GM18867 (cell line): ENCODE results near the gene GAS2L2.
A peak's percentile ranks its signal among the peaks of the same experiment; 100 is the strongest.
"Not testable (repeated sequence)": the region's sequence is repeated elsewhere in the genome, so short reads cannot be mapped to it uniquely, and the experiment has no call there.

Experiments used
- ATAC-seq: cut with Tn5 transposase; IDR thresholded peaks from one replicate; pipeline ENCODE4 v1.9.1; 2021; ENCODE audit warnings: mild to moderate bottlenecking, moderate library complexity; ENCODE audit not compliant: unreplicated experiment

Gene GAS2L2

GRCh38 chr17:35773679-35774425, 20.8 kb upstream of the GAS2L2 start:
- no peak for ATAC-seq

GRCh38 chr17:35773129-35773528, 20.1 kb upstream of the GAS2L2 start:
- no peak for ATAC-seq

- no peak for ATAC-seq
Observed at GRCh38 chr17:35769895-35770486, 17.0 kb upstream of the GAS2L2 start.

- no peak for ATAC-seq
Observed at GRCh38 chr17:35768797-35769196, 15.8 kb upstream of the GAS2L2 start.

GRCh38 chr17:35766903-35767510, 14.0 kb upstream of the GAS2L2 start:
- no peak for ATAC-seq

DNA sequence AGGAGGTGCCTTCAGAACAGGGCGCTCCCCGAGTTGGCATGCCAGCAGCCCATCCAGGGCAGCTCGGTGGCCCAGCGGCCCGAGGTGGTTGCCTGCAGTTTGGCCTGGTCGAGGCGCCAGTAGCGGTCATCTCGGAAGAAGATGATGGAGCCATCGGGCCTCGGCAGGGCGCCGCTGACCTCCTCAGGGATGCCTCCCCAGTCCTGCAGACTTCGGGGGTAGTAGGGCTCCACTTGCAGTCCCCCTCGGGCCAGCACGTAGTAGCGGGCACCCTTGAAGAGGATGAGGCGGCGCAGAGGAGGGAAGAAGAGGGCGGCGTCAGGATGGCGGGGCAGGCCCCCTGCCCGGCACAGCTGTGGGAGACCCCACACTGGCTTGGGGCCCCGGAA, 13.4 kb upstream of the GAS2L2 start:
- ATAC-seq: no peak

DNA sequence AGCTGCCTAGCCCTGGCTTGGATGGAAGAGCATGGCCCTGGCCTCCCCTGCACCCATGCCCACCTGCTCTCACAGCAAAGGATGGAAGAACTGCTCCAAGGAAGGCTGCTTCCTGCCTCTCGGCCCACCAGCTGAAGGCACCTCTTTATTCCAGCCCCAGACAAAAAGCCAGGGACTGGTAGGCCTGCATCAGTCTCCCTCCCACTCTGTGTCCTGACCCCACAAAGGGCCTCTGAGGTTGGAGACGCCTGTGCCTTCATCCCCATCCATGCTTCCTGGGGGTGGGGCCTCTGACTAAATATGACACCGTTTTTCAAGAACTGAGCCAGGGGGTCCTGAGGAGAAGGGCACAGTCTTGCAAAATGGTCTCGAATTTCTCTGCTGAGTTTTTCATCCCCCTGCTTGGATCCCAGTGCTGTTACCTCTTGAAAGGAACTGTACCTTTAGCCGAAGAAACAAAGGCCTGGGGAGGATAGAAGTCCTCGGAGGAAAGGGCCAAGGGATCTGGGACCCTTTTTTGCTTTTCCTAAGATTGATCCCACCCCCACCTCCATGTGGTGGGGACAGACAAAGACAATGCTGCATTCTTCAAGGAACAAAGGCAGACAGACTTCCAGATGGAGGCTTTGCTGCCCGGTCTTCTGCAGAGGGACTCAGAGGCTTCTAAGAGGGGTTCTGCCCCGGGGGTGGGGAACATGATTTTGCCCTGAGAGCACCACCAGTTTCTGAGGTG, 12.9 kb upstream of the GAS2L2 start:
- no peak for ATAC-seq

GRCh38 chr17:35765086-35765710, 12.2 kb upstream of the GAS2L2 start:
- ATAC-seq: no peak

GRCh38 chr17:35764123-35764991, 11.3 kb upstream of the GAS2L2 start:
- ATAC-seq: peak; percentile 87

GRCh38 chr17:35763767-35764122, 10.7 kb upstream of the GAS2L2 start:
- ATAC-seq: no peak

GRCh38 chr17:35761601-35762000, 8.6 kb upstream of the GAS2L2 start:
- no peak for ATAC-seq

- no peak for ATAC-seq
Observed at GRCh38 chr17:35760587-35760986, 7.5 kb upstream of the GAS2L2 start, which contains the start of gene C17orf50. TSS of gene C17orf50 (plus strand) at chr17:35760887. CDS start at chr17:35760942, 55 bp downstream.

DNA sequence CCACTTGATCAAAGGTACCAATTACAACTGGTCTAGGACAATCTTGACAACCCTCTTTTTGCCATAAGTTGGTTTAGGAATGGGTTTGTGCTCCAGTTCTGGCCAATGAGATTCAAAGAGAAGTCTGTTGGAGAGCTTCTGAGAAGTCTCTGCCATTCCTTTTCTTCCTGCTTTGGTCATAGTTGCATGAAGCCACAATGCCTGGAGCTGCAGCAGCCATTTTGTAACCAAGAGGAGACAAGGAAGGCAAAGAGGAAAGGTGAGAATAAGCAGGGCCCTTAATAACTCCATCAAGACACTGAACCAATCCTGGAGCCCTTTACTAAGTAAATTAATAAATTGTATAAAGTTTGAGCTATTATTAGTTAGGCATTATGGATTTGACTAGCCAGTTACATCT, 4.2 kb upstream of the GAS2L2 start:
- ATAC-seq: no peak

- no peak for ATAC-seq
Observed at GRCh38 chr17:35752471-35752870, 568 bp downstream of the GAS2L2 start.

GRCh38 chr17:35751541-35751940, 1.5 kb downstream of the GAS2L2 start:
- ATAC-seq: not testable (repeated sequence)

- no peak for ATAC-seq
Observed at GRCh38 chr17:35750526-35751395, 2.3 kb downstream of the GAS2L2 start.

DNA sequence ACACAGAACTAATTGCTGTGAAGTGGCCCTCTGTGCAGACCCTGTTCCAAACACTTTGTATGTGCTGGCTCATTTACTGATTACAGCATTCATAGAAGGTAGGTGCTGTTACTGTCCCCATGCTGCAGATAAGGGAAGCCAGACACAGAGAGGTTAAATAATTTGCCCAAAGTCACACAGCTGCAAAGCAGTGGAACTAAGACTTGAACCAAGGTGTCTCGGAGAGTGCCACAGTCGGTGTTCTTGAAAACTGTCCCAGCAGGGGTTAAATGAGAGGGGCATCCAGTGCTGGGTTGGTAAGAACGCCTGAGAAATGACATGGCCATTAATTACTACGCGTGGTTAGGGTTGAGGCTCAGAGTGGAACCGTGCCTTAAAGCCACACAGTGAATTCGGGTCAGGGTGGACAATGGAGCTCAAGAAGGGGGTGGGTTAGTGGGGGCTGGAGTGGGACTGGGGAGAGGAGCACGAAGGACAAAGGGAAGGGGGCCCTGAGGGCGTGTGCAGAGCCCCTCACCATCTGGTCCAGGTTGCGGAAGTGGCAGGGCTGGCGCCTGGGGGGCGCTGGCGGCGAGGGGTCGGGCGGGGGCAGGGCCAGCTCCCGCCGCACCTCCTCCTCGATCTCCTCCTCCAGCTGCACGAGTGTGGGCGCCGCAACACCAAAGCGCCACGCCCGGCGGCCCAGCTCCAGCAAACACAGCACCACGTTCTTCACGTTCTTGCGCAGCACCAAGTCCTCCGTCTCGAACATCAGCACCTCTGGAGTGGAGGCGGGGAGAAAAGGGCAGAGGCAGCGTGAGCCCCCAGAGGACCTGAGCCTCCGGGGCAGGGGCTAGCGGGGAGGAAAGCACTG, 3.3 kb downstream of the GAS2L2 start:
- no peak for ATAC-seq

DNA sequence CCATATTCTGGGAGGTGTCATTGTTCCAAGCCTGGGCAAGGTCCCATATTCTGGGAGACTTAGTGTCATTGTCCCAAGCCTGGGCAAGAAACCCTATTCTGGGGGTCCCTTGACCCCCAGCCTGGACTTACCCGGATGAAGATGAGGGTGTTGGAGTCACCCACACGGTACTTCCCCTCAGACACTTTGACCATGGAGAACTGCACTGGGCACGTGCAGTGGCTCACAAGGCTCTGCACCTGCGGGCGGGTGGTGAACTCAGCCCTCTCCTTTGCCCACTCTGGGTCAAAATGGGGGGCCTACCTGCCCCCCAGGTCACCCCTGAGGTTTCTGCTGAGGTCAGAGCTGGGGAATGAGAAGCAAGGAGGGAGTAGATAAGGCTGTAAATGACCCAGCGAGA, 4.1 kb downstream of the GAS2L2 start:
- no peak for ATAC-seq
